ENCODE data around the gene SLC2A8. TPM values are rescaled to one million over a fixed set of nuclear protein-coding genes. Genes with fewer than 3 reads are reported as not detected.

SLC2A8 gene
- total RNA-seq, 1 donor from 2014 or later, result 13.8 TPM

DNA sequence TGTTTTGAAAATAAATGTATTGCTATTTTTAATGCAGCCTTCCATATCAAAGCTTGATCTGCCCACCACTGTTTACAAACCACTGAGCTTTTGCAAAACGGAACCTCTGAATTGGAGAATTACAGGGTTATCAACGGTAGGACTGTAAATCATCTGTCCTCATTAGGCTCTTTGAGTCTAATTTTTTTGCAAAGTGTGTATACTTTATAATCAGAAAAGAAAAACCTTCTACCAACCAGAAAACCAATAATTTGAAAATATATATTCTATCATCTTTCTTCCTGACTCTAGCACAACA is 6.8 kb upstream of the SLC2A8 start:
- intact Hi-C loops (cut with DNase I), result no loop called here
- no peaks in the 10 kb centered on the region for H3K9me3 ChIP-seq
- no peak for DNase-seq (ENCODE audit: extremely low spot score in 2 of 2)
- H3K27me3 ChIP-seq, result no peaks in the 10 kb centered on the region
- H3K27ac ChIP-seq, result no peak overlapping the region
- H3K4me3 ChIP-seq, result no peak overlapping the region
- TF ChIP-seq, protein P1, sequence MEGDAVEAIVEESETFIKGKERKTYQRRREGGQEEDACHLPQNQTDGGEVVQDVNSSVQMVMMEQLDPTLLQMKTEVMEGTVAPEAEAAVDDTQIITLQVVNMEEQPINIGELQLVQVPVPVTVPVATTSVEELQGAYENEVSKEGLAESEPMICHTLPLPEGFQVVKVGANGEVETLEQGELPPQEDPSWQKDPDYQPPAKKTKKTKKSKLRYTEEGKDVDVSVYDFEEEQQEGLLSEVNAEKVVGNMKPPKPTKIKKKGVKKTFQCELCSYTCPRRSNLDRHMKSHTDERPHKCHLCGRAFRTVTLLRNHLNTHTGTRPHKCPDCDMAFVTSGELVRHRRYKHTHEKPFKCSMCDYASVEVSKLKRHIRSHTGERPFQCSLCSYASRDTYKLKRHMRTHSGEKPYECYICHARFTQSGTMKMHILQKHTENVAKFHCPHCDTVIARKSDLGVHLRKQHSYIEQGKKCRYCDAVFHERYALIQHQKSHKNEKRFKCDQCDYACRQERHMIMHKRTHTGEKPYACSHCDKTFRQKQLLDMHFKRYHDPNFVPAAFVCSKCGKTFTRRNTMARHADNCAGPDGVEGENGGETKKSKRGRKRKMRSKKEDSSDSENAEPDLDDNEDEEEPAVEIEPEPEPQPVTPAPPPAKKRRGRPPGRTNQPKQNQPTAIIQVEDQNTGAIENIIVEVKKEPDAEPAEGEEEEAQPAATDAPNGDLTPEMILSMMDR (IDR thresholded peaks at IDR 0.05), result no peak
- TF ChIP-seq POLR2AphosphoS5 (IDR thresholded peaks at IDR 0.05; ENCODE audit: insufficient read depth in 1 of 2, low read depth in 1 of 2) (no peak), POLR2A (IDR thresholded peaks at IDR 0.05) (no peak)
- peaks cover 7% of the 10 kb centered on the region for H3K4me1 ChIP-seq
- H3K36me3 ChIP-seq, result no peaks in the 10 kb centered on the region

DNA sequence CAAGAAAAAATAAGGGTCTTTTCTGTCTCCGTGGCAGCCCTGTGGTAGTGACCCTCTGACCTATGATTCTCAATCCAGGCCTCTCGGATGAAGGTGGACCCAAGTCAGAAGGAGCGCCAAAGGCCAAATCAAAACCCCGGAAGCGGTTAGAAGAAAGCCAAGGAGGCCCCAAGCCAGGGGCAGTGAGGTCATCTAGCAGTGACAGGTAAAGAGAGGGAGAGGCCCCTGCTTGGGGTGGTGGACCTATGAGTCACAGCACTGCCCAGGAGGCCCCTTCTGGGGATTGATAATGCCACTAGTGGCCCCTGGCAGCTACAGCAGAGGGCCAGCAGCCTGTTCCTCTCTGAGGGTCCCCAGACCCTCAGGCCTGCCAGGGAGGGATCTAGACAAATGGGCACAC is 6.4 kb upstream of the SLC2A8 start:
- no peak for DNase-seq (ENCODE audit: extremely low spot score in 2 of 2)

DNA sequence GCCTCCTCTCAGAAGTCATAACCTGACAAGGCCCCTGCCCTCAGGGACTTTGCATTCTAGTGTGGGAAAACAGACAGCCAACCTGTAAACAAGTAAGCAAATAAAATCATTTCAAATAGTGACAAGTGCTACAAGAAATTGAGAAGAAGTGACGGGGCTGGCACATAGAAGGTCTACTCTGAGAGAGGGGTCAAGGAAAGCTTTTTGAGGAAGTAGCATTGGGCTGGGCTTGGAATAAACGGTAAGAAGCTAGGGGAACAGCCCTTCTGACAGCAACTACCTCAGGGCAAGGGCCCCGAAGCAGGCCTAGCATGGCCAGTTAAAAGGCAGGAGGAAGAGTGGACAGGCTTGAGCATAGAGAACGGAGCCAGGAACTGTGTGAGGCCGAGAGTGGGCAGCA is 4.8 kb upstream of the SLC2A8 start:
- H3K36me3 ChIP-seq, result no peaks in the 10 kb centered on the region
- intact Hi-C loops (cut with DNase I), result no loop called here
- H3K4me3 ChIP-seq, result no peak overlapping the region
- DNase-seq (ENCODE audit: extremely low spot score in 2 of 2), result no peak
- no peaks in the 10 kb centered on the region for H3K27me3 ChIP-seq
- no peaks in the 10 kb centered on the region for H3K9me3 ChIP-seq
- TF ChIP-seq POLR2A (IDR thresholded peaks at IDR 0.05) (no peak), POLR2AphosphoS5 (IDR thresholded peaks at IDR 0.05; ENCODE audit: insufficient read depth in 1 of 2, low read depth in 1 of 2) (no peak)
- TF ChIP-seq, protein P1 (IDR thresholded peaks at IDR 0.05), result no peak
- H3K27ac ChIP-seq, result no peak overlapping the region
- peaks cover 14% of the 10 kb centered on the region for H3K4me1 ChIP-seq

More for the DNA sequence above, 6.4 kb upstream of the SLC2A8 start:
- H3K27ac ChIP-seq, result no peak overlapping the region
- H3K4me3 ChIP-seq, result no peak overlapping the region
- intact Hi-C loops (cut with DNase I), result no loop called here
- H3K4me1 ChIP-seq, result peaks cover 7% of the 10 kb centered on the region
- H3K9me3 ChIP-seq, result no peaks in the 10 kb centered on the region
- no peaks in the 10 kb centered on the region for H3K27me3 ChIP-seq
- TF ChIP-seq POLR2AphosphoS5 (IDR thresholded peaks at IDR 0.05; ENCODE audit: insufficient read depth in 1 of 2, low read depth in 1 of 2), result no peak
- TF ChIP-seq, protein P1 (IDR thresholded peaks at IDR 0.05), result no peak
- no peaks in the 10 kb centered on the region for H3K36me3 ChIP-seq

DNA sequence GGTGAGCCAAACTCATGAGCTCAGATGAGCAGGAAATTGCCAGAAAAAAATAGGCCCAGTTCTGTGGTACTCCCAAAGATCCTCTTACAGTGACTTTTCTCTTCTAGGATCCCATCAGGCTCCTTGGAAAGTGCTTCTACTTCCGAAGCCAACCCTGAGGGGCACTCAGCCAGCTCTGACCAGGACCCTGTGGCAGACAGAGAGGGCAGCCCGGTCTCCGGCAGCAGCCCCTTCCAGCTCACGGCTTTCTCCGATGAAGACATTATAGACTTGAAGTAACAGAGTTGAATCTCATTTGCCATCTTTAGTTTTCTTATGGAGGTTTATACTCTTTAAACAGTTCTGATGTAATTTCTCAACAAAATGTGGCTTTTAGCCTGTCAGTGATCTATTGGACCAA is 4.0 kb upstream of the SLC2A8 start:
- intact Hi-C loops (cut with DNase I), result no loop called here
- Histone ChIP-seq H3K27me3 (no peaks in the 10 kb centered on the region), H3K36me3 (no peaks in the 10 kb centered on the region), H3K27ac (no peak overlapping the region), H3K9me3 (no peaks in the 10 kb centered on the region), H3K4me1 (peaks cover 15% of the 10 kb centered on the region), H3K4me3 (no peak overlapping the region)
- no peak for TF ChIP-seq POLR2A (IDR thresholded peaks at IDR 0.05)
- TF ChIP-seq, protein P1 (IDR thresholded peaks at IDR 0.05), result no peak
- DNase-seq (ENCODE audit: extremely low spot score in 2 of 2), result no peak

DNA sequence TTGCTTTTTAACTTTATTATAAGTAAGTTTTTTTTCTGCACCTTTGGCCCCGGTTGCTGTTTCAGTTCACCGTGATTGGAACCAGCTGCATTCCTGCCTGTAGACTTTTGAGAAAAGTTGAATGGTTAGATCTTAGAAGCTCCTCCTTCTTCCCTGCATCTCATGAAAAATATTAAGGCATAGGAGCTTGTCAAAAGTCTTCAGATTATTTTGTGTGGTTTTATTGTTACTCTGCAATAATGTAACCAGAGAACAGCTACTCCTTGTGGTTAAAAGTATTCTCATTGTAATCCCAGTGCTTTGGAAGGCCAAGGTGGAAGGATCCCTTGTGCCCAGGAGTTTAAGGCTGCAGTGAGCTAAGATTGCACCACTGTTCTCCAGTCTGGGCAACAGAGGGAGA is 3.3 kb upstream of the SLC2A8 start:
- H3K4me3 ChIP-seq, result no peak overlapping the region
- peaks cover 19% of the 10 kb centered on the region for H3K4me1 ChIP-seq
- no peak overlapping the region for H3K27ac ChIP-seq
- DNase-seq (ENCODE audit: extremely low spot score in 2 of 2), result no peak
- intact Hi-C loops (cut with DNase I), result no loop called here
- no peaks in the 10 kb centered on the region for H3K27me3 ChIP-seq
- no peaks in the 10 kb centered on the region for H3K9me3 ChIP-seq
- no peaks in the 10 kb centered on the region for H3K36me3 ChIP-seq
- TF ChIP-seq POLR2AphosphoS5 (IDR thresholded peaks at IDR 0.05; ENCODE audit: insufficient read depth in 1 of 2, low read depth in 1 of 2) (no peak), POLR2A (IDR thresholded peaks at IDR 0.05) (no peak)
- TF ChIP-seq, protein P1 (IDR thresholded peaks at IDR 0.05), result no peak

Measured in vagina (tissue), 2 donors.